CD4-positive, alpha-beta T cell (primary cell): ENCODE measurements around the gene DNAI2. TPM values are rescaled to one million over a fixed set of nuclear protein-coding genes. Genes with fewer than 3 reads are reported as not detected.

Source experiments
- ATAC-seq: fragments of 200-7000 bp; cut with Tn5 transposase; one replicate; pipeline ENCODE4 v1.10.0; 2022; ENCODE audit warnings: mild to moderate bottlenecking; ENCODE audit not compliant: poor library complexity
- CTCF ChIA-PET: fragments of 350-600 bp; sonication (Branson Sonifier 250); formaldehyde crosslinking; loops from one replicate; lab custom pipeline; 2021; ENCODE audit warnings: antibody characterized with exemption, inconsistent platforms; lab: Charles Lee
- POLR2A ChIA-PET: fragments of 350-600 bp; sonication (Branson Sonifier 250); formaldehyde crosslinking; loops from one replicate; lab custom pipeline; 2021; ENCODE audit warnings: antibody characterized with exemption, inconsistent platforms; lab: Charles Lee
- DNase-seq, 14 experiments: peaks; one replicate each; pipeline ENCODE4 v3.0.0-alpha.2; 2013 to 2020; ENCODE audit warnings: mixed read lengths in 2 of 14
- H3K27ac ChIP-seq, 2 donors: one replicate each; pipeline versions ENCODE4 v1.5.1 to v1.7.0; 2013; ENCODE audit warnings: low read length in 2 of 2, low read depth in 1 of 2, mild to moderate bottlenecking in 1 of 2
- H3K27me3 ChIP-seq, 2 experiments: 1 replicate in 1 of 2; 2 replicates in 1 of 2; pipeline versions ENCODE4 v1.6.1 to v1.7.0; 2013; ENCODE audit warnings: low read length in 2 of 2, control low read depth in 1 of 2, mild to moderate bottlenecking in 1 of 2, moderate library complexity in 1 of 2; ENCODE audit not compliant: insufficient read depth in 2 of 2, control insufficient read depth in 1 of 2
- H3K36me3 ChIP-seq: one replicate; pipeline ENCODE4 v1.6.1; 2013; ENCODE audit warnings: low read length, control low read depth; ENCODE audit not compliant: insufficient read depth
- H3K4me1 ChIP-seq: one replicate; pipeline ENCODE4 v1.6.1; 2013; ENCODE audit warnings: low read length, control low read depth; ENCODE audit not compliant: insufficient read depth
- H3K4me3 ChIP-seq: one replicate; pipeline ENCODE4 v1.5.1; 2013; ENCODE audit warnings: mild to moderate bottlenecking, low read length, moderate library complexity
- H3K9me3 ChIP-seq, 2 experiments: 1 replicate in 1 of 2; 2 replicates in 1 of 2; pipeline versions ENCODE4 v1.6.1 to v1.7.0; 2013; ENCODE audit warnings: low read length in 2 of 2, mild to moderate bottlenecking in 2 of 2, control low read depth in 1 of 2, moderate library complexity in 1 of 2; ENCODE audit not compliant: control insufficient read depth in 1 of 2, insufficient read depth in 1 of 2
- H3K27ac Mint-ChIP-seq: one replicate; pipeline ENCODE4 v1.8.0; 2020; ENCODE audit warnings: mixed read lengths
- H3K27me3 Mint-ChIP-seq: one replicate; pipeline ENCODE4 v1.8.0; 2021; ENCODE audit warnings: mixed read lengths
- H3K36me3 Mint-ChIP-seq: one replicate; pipeline ENCODE4 v1.8.0; 2021; ENCODE audit warnings: low read depth, mixed read lengths
- H3K4me1 Mint-ChIP-seq: one replicate; pipeline ENCODE4 v1.8.0; 2021; ENCODE audit warnings: low read depth, mixed read lengths
- H3K4me3 Mint-ChIP-seq: one replicate; pipeline ENCODE4 v1.8.0; 2020; ENCODE audit warnings: mild to moderate bottlenecking, mixed read lengths
- H3K9me3 Mint-ChIP-seq: one replicate; pipeline ENCODE4 v1.8.0; 2020; ENCODE audit warnings: mixed read lengths
- CTCF ChIP-seq: fragments of 200-600 bp; IDR thresholded peaks from one replicate; pipeline ENCODE4 v1.8.0; 2022; ENCODE audit warnings: antibody characterized with exemption, mild to moderate bottlenecking
- intact Hi-C, 2 experiments: fragments of 100-400 bp; cut with DNase I in 1 of 2; cut with micrococcal nuclease in 1 of 2; formaldehyde crosslinking; loops; one replicate each; pipeline versions ENCODE4 v1.15.1 to v1.9.0; 2023 to 2025; cut with DNase I, micrococcal nuclease
- total RNA-seq, 174 experiments: library from RNA in 2 of 174; stranded (reverse) in 2 of 174; gene quantifications; one replicate each; pipeline ENCODE4 v1.2.3 and lab custom pipeline; 2021 to 2026

DNAI2 gene
- total RNA-seq, 2 experiments from 2014 or later: 0.66 to 1.2 TPM

- Mint-ChIP-seq H3K27ac (no peak overlapping the region), H3K27me3 (no peaks in the 10 kb centered on the region), H3K36me3 (peaks cover 7% of the 10 kb centered on the region), H3K9me3 (no peaks in the 10 kb centered on the region), H3K4me1 (no peaks in the 10 kb centered on the region), H3K4me3 (no peak overlapping the region)
- H3K4me3 ChIP-seq: no peak overlapping the region
- CTCF ChIA-PET: no interaction called here
- H3K27ac ChIP-seq: no peak overlapping the region
- peaks cover 25% of the 10 kb centered on the region for H3K36me3 ChIP-seq
- ATAC-seq (no peak), DNase-seq (no peak)
- no peaks in the 10 kb centered on the region for H3K9me3 ChIP-seq
- no peak for TF ChIP-seq CTCF
- H3K4me1 ChIP-seq: peaks cover 7% of the 10 kb centered on the region
- POLR2A ChIA-PET: no interaction called here
- intact Hi-C loops: no loop called here
- H3K27me3 ChIP-seq: no peaks in the 10 kb centered on the region
Measured at GRCh38 chr17:74231928-74232907, 41.8 kb upstream of the DNAI2 start.

GRCh38 chr17:74233937-74234336, 40.1 kb upstream of the DNAI2 start:
- Mint-ChIP-seq H3K27ac (no peak overlapping the region), H3K36me3 (no peaks in the 10 kb centered on the region), H3K4me1 (no peaks in the 10 kb centered on the region), H3K4me3 (no peak overlapping the region), H3K27me3 (no peaks in the 10 kb centered on the region), H3K9me3 (no peaks in the 10 kb centered on the region)
- CTCF ChIA-PET: no interaction called here
- ATAC-seq (no peak), DNase-seq (no peak)
- Histone ChIP-seq H3K27ac (no peak overlapping the region), H3K4me1 (peaks cover 7% of the 10 kb centered on the region), H3K4me3 (no peak overlapping the region), H3K9me3 (no peaks in the 10 kb centered on the region), H3K36me3 (peaks cover 29% of the 10 kb centered on the region), H3K27me3 (no peaks in the 10 kb centered on the region)
- TF ChIP-seq CTCF: no peak
- intact Hi-C loops: no loop called here
- POLR2A ChIA-PET: no interaction called here

GRCh38 chr17:74234486-74234885, 39.5 kb upstream of the DNAI2 start:
- H3K27ac ChIP-seq: no peak overlapping the region
- intact Hi-C loops: no loop called here

More at GRCh38 chr17:74234486-74234885, 39.5 kb upstream of the DNAI2 start:
- DNase-seq (no peak), ATAC-seq (no peak)
- Mint-ChIP-seq H3K4me1 (no peaks in the 10 kb centered on the region), H3K27ac (no peak overlapping the region), H3K27me3 (no peaks in the 10 kb centered on the region), H3K36me3 (no peaks in the 10 kb centered on the region), H3K9me3 (no peaks in the 10 kb centered on the region), H3K4me3 (no peak overlapping the region)
- peaks cover 29% of the 10 kb centered on the region for H3K36me3 ChIP-seq
- H3K4me1 ChIP-seq: peaks cover 7% of the 10 kb centered on the region
- H3K9me3 ChIP-seq: no peaks in the 10 kb centered on the region
- POLR2A ChIA-PET: no interaction called here
- H3K27me3 ChIP-seq: no peaks in the 10 kb centered on the region
- CTCF ChIA-PET: no interaction called here
- TF ChIP-seq CTCF: no peak
- no peak overlapping the region for H3K4me3 ChIP-seq
